HUES48 (cell line): Measurements from ENCODE around the gene NPIPA2.
"Not testable (repeated sequence)": the region's sequence is repeated elsewhere in the genome, so short reads cannot be mapped to it uniquely, and the experiment has no call there.

Source experiments
- H3K27ac ChIP-seq: one replicate; pipeline ENCODE4 v1.7.0; 2013; ENCODE audit warnings: low read depth, low read length, inconsistent platforms
- H3K27me3 ChIP-seq: 2 replicates; pipeline ENCODE4 v1.6.1; 2013; ENCODE audit warnings: mild to moderate bottlenecking, low read length; ENCODE audit not compliant: control insufficient read depth, insufficient read depth
- H3K36me3 ChIP-seq: 2 replicates; pipeline ENCODE4 v1.6.1; 2013; ENCODE audit warnings: low read length; ENCODE audit not compliant: control insufficient read depth, insufficient read depth
- H3K4me1 ChIP-seq: 2 replicates; pipeline ENCODE4 v1.6.1; 2013; ENCODE audit warnings: mild to moderate bottlenecking, low read length; ENCODE audit not compliant: control insufficient read depth, insufficient read depth
- H3K4me3 ChIP-seq: 2 replicates; pipeline ENCODE4 v1.5.1; 2013; ENCODE audit warnings: mild to moderate bottlenecking, low read depth, low read length
- H3K9ac ChIP-seq: 2 replicates; pipeline ENCODE4 v1.6.1; 2013; ENCODE audit warnings: mild to moderate bottlenecking, low read depth, low read length, moderate library complexity
- H3K9me3 ChIP-seq: 2 replicates; pipeline ENCODE4 v1.6.1; 2013; ENCODE audit warnings: low read length; ENCODE audit not compliant: control insufficient read depth, insufficient read depth

Gene NPIPA2

GRCh38 chr16:14742273-14743128 is at the start of gene NPIPA2:
TSS of gene NPIPA2 (plus strand) at chr16:14742533. CDS start at chr16:14748066, 5,533 bp downstream.
- H3K4me3 ChIP-seq, H3K9ac ChIP-seq, H3K9me3 ChIP-seq, H3K27ac ChIP-seq, H3K4me1 ChIP-seq, H3K27me3 ChIP-seq, H3K36me3 ChIP-seq: not testable (repeated sequence)

- H3K27ac ChIP-seq, H3K4me1 ChIP-seq, H3K9me3 ChIP-seq, H3K36me3 ChIP-seq, H3K9ac ChIP-seq, H3K27me3 ChIP-seq, H3K4me3 ChIP-seq: not testable (repeated sequence)
These were observed 48.2 kb upstream of the NPIPA2 start, which contains the start of gene PLA2G10 for GRCh38 chr16:14694129-14694528. TSS of gene PLA2G10 (minus strand) at chr16:14694308. CDS start at chr16:14694229, 79 bp downstream.

- H3K4me1 ChIP-seq, H3K27ac ChIP-seq, H3K27me3 ChIP-seq, H3K9ac ChIP-seq, H3K9me3 ChIP-seq, H3K4me3 ChIP-seq, H3K36me3 ChIP-seq: not testable (repeated sequence)
These were observed 40.5 kb upstream of the NPIPA2 start for GRCh38 chr16:14701859-14702258.

GRCh38 chr16:14702672-14703071 is 39.7 kb upstream of the NPIPA2 start:
- not testable (repeated sequence) for H3K27ac ChIP-seq, H3K4me1 ChIP-seq, H3K4me3 ChIP-seq, H3K9ac ChIP-seq, H3K27me3 ChIP-seq, H3K36me3 ChIP-seq, H3K9me3 ChIP-seq

GRCh38 chr16:14703156-14704011 is 38.9 kb upstream of the NPIPA2 start, which contains the start of gene NPIPA3:
TSS of gene NPIPA3 (plus strand) at chr16:14703411. CDS start at chr16:14708944, 5,533 bp downstream.
- H3K4me3 ChIP-seq, H3K4me1 ChIP-seq, H3K9me3 ChIP-seq, H3K27me3 ChIP-seq, H3K27ac ChIP-seq, H3K36me3 ChIP-seq, H3K9ac ChIP-seq: not testable (repeated sequence)

GRCh38 chr16:14733233-14733632 is 9.1 kb upstream of the NPIPA2 start:
- H3K4me1 ChIP-seq, H3K9me3 ChIP-seq, H3K9ac ChIP-seq, H3K27me3 ChIP-seq, H3K4me3 ChIP-seq, H3K36me3 ChIP-seq, H3K27ac ChIP-seq: not testable (repeated sequence)

GRCh38 chr16:14740832-14741385 is 1.4 kb upstream of the NPIPA2 start:
- not testable (repeated sequence) for H3K4me3 ChIP-seq, H3K27ac ChIP-seq, H3K36me3 ChIP-seq, H3K9ac ChIP-seq, H3K4me1 ChIP-seq, H3K27me3 ChIP-seq, H3K9me3 ChIP-seq

- H3K4me3 ChIP-seq, H3K27me3 ChIP-seq, H3K4me1 ChIP-seq, H3K36me3 ChIP-seq, H3K27ac ChIP-seq, H3K9me3 ChIP-seq, H3K9ac ChIP-seq: not testable (repeated sequence)
These were observed 539 bp upstream of the NPIPA2 start for GRCh38 chr16:14741794-14742193.

- H3K27me3 ChIP-seq, H3K9ac ChIP-seq, H3K4me1 ChIP-seq, H3K4me3 ChIP-seq, H3K36me3 ChIP-seq, H3K27ac ChIP-seq, H3K9me3 ChIP-seq: not testable (repeated sequence)
These were observed 31.3 kb downstream of the NPIPA2 start for GRCh38 chr16:14773654-14774053.

- H3K4me1 ChIP-seq, H3K9ac ChIP-seq, H3K27me3 ChIP-seq, H3K4me3 ChIP-seq, H3K36me3 ChIP-seq, H3K9me3 ChIP-seq, H3K27ac ChIP-seq: not testable (repeated sequence)
These were observed 33.3 kb downstream of the NPIPA2 start for GRCh38 chr16:14775624-14776023.

- H3K4me1 ChIP-seq, H3K36me3 ChIP-seq, H3K27me3 ChIP-seq, H3K9ac ChIP-seq, H3K4me3 ChIP-seq, H3K9me3 ChIP-seq, H3K27ac ChIP-seq: not testable (repeated sequence)
These were observed 34.4 kb downstream of the NPIPA2 start for GRCh38 chr16:14776763-14777162.
